ENCODE measurements around the gene GDAP2. TPM values are rescaled to one million over a fixed set of nuclear protein-coding genes. Genes with fewer than 3 reads are reported as not detected.

Gene GDAP2
- total and polyA plus RNA-seq, 2 of the 4 experiments (the other 2 are of a cell fraction), result 5.4 to 27.1 TPM

DNA sequence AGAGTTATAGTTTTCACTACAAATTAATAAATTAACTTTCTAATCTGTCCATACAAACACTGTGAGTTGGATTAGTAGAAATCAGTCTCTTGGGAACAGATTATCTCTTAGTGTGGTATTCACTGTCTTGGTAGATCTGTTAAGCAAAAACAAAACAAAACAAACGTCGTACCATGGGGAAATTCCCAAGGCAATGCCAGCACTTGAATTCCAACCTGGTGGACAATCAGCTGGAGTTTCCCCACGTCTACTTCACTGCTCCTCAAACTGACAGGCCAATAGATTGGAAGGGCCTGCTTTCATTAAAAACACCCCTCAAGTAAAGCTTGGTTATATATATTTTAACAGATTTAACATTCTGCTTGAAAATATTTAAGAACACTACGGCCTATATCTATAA, 31.9 kb downstream of the GDAP2 start:
- H4K91ac ChIP-seq (ENCODE audit: insufficient read depth, low read depth, low read length), result no peak overlapping the region
- no peak overlapping the region for H3K4ac ChIP-seq (ENCODE audit: low read depth, low read length)
- CTCF ChIA-PET, result interaction anchor here (0.6 kb wide), 1 partner anchor 1401 kb away, joined by 6 read pairs; no protein-coding TSS in a partner anchor
- no peaks in the 10 kb centered on the region for H3K9me3 ChIP-seq (ENCODE audit: control insufficient read depth, insufficient read depth, low read length)
- no TSS peak for BruUV-seq (replicated peaks)
- ATAC-seq (ENCODE audit: low read depth) (no peak), DNase-seq (peak; percentile 50)
- H2BK20ac ChIP-seq (ENCODE audit: low read depth, low read length), result no peak overlapping the region
- no peak overlapping the region for H3K23ac ChIP-seq (ENCODE audit: low read depth, low read length)
- H3K9ac ChIP-seq (ENCODE audit: low read depth, low read length), result no peak overlapping the region
- no peak overlapping the region; a peak in 1 of 4 replicates for H4K8ac ChIP-seq (ENCODE audit: low read depth in 2 of 2, low read length in 2 of 2)
- no peak overlapping the region for H3K56ac ChIP-seq (ENCODE audit: extremely low read depth, insufficient read depth, low read length)
- no peak overlapping the region for H3K18ac ChIP-seq (ENCODE audit: low read depth, low read length)
- POLR2A ChIA-PET (ENCODE audit: unreplicated experiment), result no interaction called here
- H3K4me3 ChIP-seq (ENCODE audit: insufficient read depth, low read depth, low read length), result no peak overlapping the region
- H2AFZ ChIP-seq (replicated peaks; ENCODE audit: low read length, poor library complexity), result no peak overlapping the region
- peak overlapping the region; percentile 23 for H2BK5ac ChIP-seq (ENCODE audit: low read depth, low read length, poor library complexity, severe bottlenecking)
- no peak for TF ChIP-seq POLR2A (IDR thresholded peaks at IDR 0.05; ENCODE audit: low read depth, low read length)
- no peak for TF ChIP-seq FOS (IDR thresholded peaks at IDR 0.05; ENCODE audit: low read depth, low read length)
- no peak for TF ChIP-seq CHD1 (IDR thresholded peaks at IDR 0.05; ENCODE audit: low read depth, low read length)
- TF ChIP-seq NFE2L2 (IDR thresholded peaks at IDR 0.05; ENCODE audit: low read depth, low read length), result no peak
- TF ChIP-seq RAD21 (IDR thresholded peaks at IDR 0.05; ENCODE audit: low read length), result no peak
- no peak for TF ChIP-seq SMC3 (IDR thresholded peaks at IDR 0.05; ENCODE audit: low read depth, low read length)
- no peak overlapping the region for H3K14ac ChIP-seq (replicated peaks; ENCODE audit: low read depth, low read length)
- intact Hi-C loops (cut with micrococcal nuclease), result loop anchor here (5.0 to 10.0 kb wide), 4 partner anchors 200 to 823 kb away; partner anchors contain the start of gene MAN1A2
- H2BK120ac ChIP-seq (ENCODE audit: low read depth, low read length), result no peak overlapping the region
- dilution Hi-C loops (cut with HindIII; ENCODE audit: low sequenced_read_pairs, unreplicated experiment), result no loop called here
- H3K4me2 ChIP-seq (ENCODE audit: low read depth, low read length), result no peak overlapping the region
- no peaks in the 10 kb centered on the region for H3K27me3 ChIP-seq (ENCODE audit: control insufficient read depth, insufficient read depth, low read length)
- H3K9me1 ChIP-seq (ENCODE audit: insufficient read depth, low read length), result no peaks in the 10 kb centered on the region
- H2AK5ac ChIP-seq (ENCODE audit: low read depth, low read length), result no peak overlapping the region
- peaks cover 2% of the 10 kb centered on the region; the same call in 1 of the 2 replicates for H3K4me1 ChIP-seq (ENCODE audit: control insufficient read depth, insufficient read depth, low read length)
- no CpG with 5 or more reads among the region's 4 CpGs for WGBS, 2 experiments (ENCODE audit: extremely low coverage in 2 of 2, insufficient read length in 1 of 2)
- H3K27ac ChIP-seq (ENCODE audit: insufficient read depth, low read length), result no peak overlapping the region
- in situ Hi-C loops (cut with MboI; ENCODE audit: low sequenced_read_pairs), result loop anchor here (25.0 kb wide), 1 partner anchor 135 kb away; no protein-coding TSS in a partner anchor
- H2BK15ac ChIP-seq (ENCODE audit: low read depth, low read length), result no peak overlapping the region
- H3K36me3 ChIP-seq (ENCODE audit: control insufficient read depth, insufficient read depth, low read length), result peaks cover 6% of the 10 kb centered on the region
- H4K5ac ChIP-seq (ENCODE audit: low read depth, low read length), result no peak overlapping the region
- H3K79me1 ChIP-seq (ENCODE audit: low read depth in 1 of 2, low read length in 2 of 2), result peaks cover 0 to 9% of the 10 kb centered on the region in 2 experiments; a peak in 3 of 4 replicates
- no peak overlapping the region for H2AK9ac ChIP-seq (replicated peaks; ENCODE audit: low read depth, low read length, poor library complexity)
- no peaks in the 10 kb centered on the region for H4K20me1 ChIP-seq (ENCODE audit: insufficient read depth, low read length)
